Hindlimb muscle (tissue), 1 donor: Measurements from ENCODE around the gene CBX5. TPM values are rescaled to one million over a fixed set of nuclear protein-coding genes. Genes with fewer than 3 reads are reported as not detected.

Experiments
- DNase-seq: peaks from one replicate; pipeline ENCODE4 v3.0.0-alpha.2; 2013
- polyA plus RNA-seq: library from polyadenylated mRNA; unstranded; fragments of 120-200 nt; gene quantifications from one replicate; pipeline ENCODE4 v1.2.1, GENCODE V29; 2013; ENCODE audit not compliant: insufficient read length

Gene CBX5
- polyA plus RNA-seq, 1 donor, result 65.3 TPM

DNA sequence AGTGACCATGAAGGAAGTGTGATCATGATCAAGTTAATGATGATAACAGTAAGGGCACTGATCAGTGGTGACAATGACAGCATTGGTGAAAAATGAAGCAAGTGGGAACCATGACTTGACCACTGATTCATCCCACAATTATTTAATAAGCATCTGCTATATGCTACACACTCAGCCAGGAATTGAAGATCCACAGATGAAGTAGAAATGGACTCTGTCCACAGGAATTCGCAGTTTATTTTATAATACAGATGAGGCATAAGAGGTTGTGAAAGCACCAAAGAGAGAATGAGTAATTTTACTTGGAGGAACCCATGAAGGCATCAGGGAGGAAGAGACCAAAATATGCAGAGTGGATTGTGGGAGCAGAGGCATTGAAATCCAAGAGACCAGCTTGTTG is 57.3 kb downstream of the CBX5 start:
- DNase-seq, result no peak

- DNase-seq, result no peak
Observed at GRCh38 chr12:54221402-54221984, 58.4 kb downstream of the CBX5 start.

DNA sequence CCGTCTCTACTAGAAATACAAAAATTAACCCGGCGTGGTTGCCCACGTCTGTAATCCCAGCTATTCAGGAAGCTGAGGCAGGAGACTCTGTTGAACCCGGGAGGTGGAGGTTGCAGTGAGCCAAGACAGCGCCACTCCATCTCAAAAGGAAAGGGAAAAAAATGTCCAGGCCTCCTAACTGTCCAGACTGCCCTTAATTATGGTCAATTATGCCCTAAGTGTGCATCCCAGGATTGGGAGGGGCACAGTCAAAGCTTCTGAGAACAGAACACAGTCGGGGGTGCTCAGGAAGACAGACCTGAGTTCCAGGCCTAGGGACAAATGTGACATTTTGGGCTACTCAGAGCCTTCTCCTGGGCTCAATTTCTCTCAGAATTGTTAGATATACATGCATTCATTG is 59.4 kb downstream of the CBX5 start:
- no peak for DNase-seq

- peak; percentile 83 for DNase-seq
Observed at GRCh38 chr12:54220092-54220557, 59.8 kb downstream of the CBX5 start.

GRCh38 chr12:54217774-54218241 is 62.1 kb downstream of the CBX5 start:
- peak; percentile 36 for DNase-seq

DNA sequence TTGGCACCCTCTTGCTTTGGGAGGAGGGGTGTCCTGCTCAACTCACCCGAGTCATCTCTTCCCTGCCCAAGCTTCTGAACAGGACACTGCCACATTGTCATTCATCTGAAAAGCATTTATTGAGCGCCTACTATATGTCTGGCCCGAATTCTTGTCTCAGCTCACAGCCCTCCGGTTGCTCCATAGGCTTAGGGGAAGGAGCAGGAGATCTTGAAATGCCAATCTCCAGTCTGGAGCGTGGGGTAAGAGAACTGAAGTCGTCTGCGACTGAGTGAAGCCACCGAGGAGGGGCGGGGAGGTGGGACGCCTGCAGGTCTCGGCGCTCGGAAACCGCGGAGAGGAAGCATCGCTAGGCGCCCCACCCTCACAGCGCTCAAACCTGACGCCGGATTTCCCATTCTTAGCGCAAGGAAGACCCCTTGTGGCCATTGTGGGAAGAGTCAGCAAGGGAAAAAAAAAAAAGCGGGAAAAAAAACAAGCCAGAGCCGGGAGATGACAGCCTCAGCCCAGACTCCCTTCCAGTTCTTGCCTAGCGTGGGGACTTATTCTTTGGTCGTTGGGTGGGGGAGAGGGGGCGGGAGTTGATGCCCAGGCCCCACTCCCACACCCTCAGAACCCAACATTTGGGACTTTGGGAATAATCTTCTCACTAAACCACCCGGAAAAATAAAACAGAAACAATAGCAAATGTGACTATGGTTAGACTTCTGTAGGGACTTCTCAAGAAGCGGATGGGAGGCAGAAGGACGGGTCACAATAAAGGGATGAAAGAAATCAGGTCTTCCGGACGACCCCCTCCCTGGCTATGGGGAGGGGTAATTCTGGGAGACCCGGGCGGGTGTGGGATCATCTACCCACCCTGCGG is 62.9 kb downstream of the CBX5 start:
- DNase-seq, result peak; percentile 87

GRCh38 chr12:54215989-54216796 is 63.7 kb downstream of the CBX5 start:
- no peak for DNase-seq

- DNase-seq, result peak; percentile 80
Observed at GRCh38 chr12:54214553-54215406, 65.1 kb downstream of the CBX5 start.

DNA sequence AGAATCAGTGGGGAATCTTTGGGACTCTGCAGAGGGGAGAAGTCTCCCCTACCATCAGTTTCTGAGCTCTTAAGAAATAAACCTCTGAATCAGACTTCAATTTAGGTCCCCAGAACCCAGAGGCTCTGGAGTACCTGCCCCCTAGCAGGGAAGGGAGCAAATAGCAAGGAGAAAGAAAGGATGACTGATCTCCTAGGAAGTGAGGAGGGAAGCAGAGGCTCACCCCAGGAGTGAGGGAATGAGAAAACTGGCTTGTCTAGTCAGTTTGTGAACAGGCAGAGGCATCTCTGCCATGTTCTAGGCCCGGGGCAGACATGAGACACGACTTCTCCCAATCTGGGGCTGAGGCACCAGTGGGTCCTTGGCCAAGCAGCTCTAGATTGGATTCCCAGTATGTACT is 66.8 kb downstream of the CBX5 start:
- DNase-seq, result no peak

DNA sequence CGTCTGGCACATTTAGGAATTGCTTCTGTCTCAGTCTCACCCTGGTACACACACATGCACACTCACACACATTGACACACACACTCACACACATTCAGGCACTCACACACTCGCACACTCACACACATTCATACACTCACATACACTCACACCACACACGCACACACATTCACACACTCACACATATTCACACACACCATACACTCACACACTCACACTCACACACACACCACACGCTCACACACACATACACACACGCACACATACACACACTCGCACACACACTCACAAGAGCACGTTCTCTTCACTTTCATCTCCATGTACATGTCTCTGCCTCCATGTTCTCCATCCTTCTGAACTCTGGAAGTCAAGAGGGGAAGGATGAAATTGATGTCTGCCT is 68.0 kb downstream of the CBX5 start:
- no peak for DNase-seq

DNA sequence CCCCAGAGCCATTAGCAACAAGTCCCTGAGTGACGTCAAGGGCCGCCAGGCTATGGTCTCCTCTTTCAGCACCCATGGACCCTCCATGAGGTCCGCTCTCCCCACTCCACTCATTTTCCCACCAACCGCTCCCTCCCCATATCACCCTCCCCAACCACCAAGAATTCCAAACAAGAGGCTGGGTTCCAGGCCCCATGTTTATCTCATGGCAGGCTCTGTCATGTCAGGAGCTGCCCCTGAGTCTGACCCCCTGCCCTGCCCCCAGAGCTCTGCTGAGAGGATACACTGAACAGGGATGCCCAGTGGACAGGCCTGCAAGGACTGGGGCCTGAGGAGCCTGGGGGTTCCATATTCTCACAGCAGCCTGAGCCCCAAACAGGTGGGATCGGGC is 69.5 kb downstream of the CBX5 start:
- no peak for DNase-seq

GRCh38 chr12:54208591-54208990 is 71.3 kb downstream of the CBX5 start:
- no peak for DNase-seq

DNA sequence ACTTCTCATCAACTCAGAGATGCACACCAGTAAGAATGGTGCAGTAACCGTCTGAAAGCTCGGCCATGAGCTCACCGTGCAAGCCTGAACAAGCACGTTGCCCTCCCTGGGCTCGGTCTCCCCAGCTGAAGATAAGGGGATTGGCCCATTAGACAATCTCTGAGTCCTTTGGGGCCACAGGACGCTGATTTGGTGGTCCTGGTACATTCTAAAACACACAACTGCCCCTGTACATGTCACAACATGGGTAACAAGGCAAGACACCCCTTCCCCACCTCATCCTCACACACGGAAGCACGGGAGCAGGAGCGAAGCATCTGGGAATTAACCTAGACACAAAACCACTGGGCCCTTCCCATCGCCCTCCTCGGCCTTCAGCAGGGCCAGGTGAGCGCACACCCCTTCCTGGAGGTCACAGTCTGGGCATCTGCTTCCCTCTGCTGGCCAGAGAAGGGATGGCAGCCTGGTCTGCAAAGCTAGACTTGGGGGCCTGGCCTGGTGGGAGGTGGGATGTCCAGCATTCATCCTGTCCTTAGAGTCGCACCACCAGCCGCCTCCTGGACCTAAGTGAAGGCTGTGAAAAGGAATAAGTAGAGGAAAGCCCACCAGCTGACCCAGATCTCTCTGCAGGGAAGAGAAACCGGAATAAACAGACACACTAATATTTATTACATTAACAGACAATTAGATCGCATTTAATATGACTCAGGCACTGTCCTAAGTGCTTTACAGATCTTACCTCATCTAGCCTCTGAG is 72.2 kb downstream of the CBX5 start:
- peak; percentile 75 for DNase-seq

- DNase-seq, result no peak
Observed at GRCh38 chr12:54206791-54207190, 73.1 kb downstream of the CBX5 start.

DNA sequence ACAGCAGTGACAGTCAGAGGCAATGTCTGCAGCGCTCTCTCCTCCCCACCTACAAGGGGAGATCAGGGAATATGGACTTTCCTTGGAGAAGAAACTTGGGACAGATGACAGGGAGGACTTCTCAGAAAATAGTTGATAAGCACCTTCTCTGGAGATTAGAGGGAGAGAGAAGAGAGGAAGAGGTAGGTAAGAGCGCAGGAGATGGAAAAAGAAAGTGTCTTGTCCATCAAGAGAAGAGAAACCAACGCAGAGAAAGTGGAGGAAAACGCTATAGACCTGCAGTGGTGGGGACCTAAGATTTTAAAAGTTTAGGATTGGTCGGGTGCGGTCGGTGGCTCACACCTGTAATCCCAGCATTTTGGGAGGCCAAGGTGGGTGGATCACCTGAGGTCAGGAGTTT is 75.6 kb downstream of the CBX5 start:
- DNase-seq, result no peak

DNA sequence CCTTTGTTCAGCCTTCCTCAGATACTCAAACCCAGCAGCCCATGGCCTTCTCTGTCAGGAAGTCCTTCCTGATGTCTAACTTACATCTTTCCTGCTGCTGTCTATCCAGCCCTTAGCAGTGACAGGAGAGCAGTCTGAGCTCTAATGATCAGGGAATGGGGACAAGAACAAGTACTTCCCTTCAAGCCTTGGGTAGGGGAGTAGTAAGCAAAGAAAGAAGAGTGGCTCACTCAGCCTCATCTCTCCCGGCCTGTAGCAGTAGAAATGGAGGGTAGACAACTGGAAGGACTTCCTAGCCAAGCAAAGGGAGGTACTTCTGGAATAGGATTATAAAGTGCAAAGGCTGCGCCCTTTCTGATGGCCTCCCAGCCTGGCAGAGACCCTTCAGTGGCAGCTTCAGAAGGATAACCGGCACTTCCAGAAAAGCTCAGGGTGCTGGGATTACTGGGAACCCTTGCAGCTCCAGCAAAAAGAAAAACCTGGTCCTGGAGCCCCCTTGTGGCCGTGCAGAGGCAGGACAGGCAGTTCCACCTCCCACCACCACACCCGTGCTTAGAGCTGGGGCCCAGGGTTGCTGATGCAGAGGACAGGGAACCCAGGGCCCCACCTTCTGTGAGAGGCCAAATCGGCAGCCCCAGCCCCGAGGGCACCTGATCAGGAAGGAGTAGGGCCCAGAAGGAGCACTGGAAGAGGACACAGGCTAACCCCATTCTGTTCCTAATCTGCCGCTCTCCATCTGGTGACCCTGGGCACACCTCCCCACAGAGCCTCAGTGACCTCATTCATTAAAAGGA is 78.7 kb downstream of the CBX5 start:
- DNase-seq, result peak; percentile 82

DNA sequence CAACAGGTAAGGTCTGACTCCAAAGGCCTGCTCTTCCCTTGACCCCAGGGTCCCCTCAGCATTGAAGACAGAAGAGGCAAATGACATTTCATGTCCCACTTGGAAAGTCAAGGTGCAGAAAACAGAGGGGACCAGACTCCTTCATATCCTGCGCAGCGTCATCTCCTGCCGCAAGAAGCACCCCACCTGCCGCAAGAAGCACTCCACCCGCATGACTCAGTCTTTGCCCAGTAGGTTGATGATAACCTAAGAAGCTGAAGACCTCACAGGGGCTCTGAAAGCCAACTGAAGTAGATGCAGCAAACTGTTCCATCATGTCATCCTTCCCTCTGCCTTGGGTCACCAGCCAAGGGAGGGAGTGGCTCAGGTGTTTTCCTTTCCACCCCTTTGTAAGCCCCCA is 79.5 kb downstream of the CBX5 start:
- DNase-seq, result no peak

GRCh38 chr12:54199917-54200316 is 80.0 kb downstream of the CBX5 start:
- no peak for DNase-seq

- DNase-seq, result no peak
Observed at GRCh38 chr12:54199034-54199433, 80.9 kb downstream of the CBX5 start.

DNA sequence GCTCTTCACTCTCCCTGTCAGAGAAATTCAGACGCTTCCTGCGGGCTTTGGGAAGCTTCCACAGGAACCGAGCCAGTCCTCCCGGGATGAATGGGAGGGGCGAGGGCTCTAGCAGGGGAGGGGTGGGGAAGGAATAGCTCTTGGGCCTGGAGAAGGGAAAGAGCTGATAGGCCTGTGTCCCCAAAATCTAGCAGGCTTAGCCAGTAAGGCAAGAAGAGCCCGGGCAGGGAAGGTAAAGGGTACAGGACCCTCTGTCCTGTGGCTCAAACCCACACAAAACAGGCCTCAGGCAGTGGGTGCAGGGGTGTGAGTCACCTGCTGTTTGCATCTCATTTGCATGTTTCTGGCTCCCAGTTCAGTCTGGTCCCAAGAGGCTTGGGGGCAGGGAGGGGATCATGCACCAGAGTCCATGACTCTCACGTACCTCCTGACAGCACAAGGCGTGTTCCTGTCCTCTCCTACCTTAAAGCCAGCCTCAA is 82.5 kb downstream of the CBX5 start:
- DNase-seq, result no peak
